ENCODE results near the gene PRSS33.

Gene PRSS33

DNA sequence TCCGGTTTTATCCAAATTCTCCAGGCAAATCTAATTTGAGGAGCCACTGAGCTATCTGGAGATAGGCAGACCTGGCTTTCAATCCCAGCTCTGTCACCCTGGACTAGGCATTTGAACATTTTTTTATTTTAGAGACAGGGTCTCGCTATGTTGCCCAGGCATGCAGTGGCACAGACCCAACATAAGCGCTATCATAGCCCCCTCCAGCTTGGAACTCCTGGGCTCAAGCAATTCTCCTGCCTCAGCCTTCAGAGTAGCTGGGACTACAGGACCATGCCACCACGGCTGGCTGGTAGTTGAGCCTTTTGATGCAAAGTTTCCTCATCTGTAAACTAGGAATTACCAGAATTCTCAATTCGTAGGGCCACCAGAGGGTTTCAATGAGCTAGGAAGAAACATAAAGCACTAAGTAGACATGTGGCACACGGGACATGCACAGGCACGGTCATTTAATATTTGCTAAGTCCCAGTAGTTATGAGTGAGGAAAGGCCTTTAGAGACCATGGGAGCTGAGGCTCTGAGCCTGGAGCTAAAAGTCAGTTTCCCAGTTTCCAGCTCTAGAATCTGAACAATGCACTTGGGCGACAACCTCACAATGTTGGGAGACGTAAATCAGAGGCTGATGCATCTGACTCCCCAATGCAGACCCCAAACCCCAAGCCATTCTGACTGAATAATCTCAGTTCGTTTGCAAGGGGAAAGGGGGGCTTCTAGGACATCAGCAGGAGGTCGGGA, 11.4 kb downstream of the PRSS33 start:
- DNase-seq, result no peak

DNA sequence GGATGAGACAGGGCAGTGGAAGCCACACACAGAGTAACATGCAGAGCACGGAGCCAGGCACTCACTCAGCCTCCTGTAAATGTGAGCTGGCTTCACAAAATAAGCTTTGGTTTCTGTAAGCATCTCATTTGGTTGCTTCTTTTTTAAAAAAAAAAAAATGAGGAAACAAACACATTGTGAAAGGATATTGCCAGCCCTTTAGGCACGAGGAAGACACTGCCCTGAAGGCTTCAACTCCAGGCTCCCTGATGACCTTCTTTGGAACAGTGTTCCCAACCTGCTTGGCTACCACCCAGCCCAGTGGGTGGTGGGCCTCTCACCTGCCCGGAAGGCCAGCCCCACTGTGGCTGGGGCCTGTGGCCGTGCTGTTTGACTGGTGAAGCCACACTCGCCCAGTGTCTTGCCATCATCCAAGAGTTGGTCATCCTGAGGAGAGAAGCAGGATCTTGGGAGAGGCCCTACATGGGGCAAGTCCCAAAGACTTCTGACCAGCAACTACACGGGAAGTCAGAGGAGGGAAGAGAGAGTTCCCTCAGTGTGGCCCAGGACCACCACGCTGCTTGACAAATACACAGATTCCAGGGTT, 12.1 kb downstream of the PRSS33 start:
- no peak for DNase-seq

GRCh38 chr16:2774161-2774891, 13.0 kb downstream of the PRSS33 start:
- DNase-seq, result no peak

- DNase-seq, result no peak
These were observed 14.0 kb downstream of the PRSS33 start for GRCh38 chr16:2773188-2773968.

GRCh38 chr16:2771496-2772402, 15.6 kb downstream of the PRSS33 start:
- no peak for DNase-seq

- DNase-seq, result no peak
These were observed 17.1 kb downstream of the PRSS33 start for GRCh38 chr16:2770057-2770951.

- no peak for DNase-seq
These were observed 17.7 kb downstream of the PRSS33 start for GRCh38 chr16:2769675-2770056.

GRCh38 chr16:2769100-2769529, 18.2 kb downstream of the PRSS33 start:
- DNase-seq, result no peak

DNA sequence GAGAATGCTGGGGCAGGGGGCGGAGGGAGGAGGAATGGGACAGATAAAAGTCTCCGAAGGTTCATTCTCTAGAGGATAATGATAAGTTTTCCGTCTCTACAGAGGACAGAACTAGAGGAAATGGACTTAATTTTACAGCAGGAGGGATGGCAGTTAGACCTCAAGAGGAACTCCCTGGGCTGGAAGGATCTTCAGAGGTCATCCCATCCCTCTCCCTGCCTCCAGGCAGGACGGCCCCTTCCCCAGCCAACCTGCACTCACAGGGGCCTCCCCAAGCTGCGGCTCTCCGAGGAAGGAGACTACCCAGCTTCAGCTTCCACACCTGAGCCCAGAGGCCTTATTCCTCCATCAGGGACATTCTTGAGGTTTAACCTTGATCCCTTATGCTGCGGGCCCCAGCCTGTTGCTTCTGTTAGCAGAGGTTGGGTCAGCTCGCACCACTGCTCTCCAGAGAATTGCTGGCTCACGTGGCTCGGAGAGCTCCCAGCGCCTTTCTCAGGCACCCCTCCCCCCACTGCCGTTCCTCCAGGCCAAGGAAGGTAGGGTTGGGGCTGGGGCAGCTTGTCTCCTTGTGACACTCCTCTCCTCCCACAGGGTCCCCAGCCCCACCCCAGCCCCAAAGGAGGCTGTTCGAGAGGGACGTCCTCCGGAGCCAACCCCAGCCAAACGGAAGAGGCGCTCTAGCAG, 18.8 kb downstream of the PRSS33 start:
- DNase-seq, result no peak

- no peak for DNase-seq
These were observed 19.5 kb downstream of the PRSS33 start for GRCh38 chr16:2767891-2768290.

DNA sequence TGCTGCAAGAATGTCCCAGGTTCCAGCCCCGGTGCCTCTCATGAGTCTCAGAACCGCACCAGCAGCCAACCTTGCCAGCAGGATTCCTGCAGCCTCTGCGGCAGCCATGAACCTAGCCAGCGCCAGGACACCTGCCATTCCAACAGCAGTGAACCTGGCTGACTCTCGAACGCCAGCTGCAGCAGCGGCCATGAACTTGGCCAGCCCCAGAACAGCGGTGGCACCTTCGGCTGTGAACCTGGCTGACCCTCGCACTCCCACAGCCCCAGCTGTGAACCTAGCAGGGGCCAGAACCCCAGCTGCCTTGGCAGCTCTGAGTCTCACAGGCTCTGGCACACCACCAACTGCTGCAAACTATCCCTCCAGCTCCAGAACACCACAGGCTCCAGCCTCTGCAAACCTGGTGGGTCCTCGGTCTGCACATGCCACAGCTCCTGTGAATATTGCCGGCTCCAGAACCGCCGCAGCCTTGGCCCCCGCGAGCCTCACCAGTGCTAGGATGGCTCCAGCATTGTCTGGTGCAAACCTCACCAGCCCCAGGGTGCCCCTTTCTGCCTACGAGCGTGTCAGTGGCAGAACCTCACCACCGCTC, 20.1 kb downstream of the PRSS33 start:
- no peak for DNase-seq

GRCh38 chr16:2766430-2767139, 20.8 kb downstream of the PRSS33 start:
- no peak for DNase-seq

- no peak for DNase-seq
These were observed 21.6 kb downstream of the PRSS33 start for GRCh38 chr16:2765462-2766404.

GRCh38 chr16:2764718-2765117, 22.6 kb downstream of the PRSS33 start:
- no peak for DNase-seq

DNA sequence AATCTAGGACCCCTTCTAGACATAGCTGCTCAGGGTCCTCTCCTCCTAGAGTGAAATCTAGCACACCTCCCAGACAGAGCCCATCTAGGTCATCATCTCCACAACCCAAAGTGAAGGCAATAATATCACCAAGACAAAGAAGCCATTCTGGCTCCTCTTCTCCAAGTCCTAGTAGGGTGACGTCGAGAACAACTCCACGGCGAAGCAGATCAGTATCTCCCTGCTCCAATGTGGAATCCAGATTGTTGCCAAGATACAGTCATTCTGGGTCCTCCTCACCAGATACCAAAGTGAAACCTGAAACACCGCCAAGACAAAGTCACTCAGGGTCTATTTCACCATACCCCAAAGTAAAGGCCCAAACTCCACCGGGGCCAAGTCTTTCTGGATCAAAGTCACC, 24.2 kb downstream of the PRSS33 start:
- DNase-seq, result no peak

DNA sequence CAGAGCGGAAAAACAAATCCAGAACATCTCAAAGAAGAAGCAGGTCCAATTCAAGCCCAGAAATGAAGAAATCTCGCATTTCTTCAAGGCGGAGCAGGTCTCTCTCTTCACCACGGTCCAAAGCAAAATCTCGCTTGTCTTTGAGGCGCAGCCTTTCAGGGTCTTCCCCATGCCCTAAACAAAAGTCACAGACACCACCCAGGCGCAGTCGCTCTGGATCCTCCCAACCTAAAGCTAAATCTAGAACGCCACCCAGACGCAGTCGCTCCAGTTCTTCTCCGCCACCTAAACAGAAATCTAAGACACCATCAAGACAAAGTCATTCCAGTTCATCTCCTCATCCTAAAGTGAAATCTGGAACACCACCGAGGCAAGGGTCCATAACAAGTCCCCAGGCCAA, 24.6 kb downstream of the PRSS33 start:
- DNase-seq, result no peak

DNA sequence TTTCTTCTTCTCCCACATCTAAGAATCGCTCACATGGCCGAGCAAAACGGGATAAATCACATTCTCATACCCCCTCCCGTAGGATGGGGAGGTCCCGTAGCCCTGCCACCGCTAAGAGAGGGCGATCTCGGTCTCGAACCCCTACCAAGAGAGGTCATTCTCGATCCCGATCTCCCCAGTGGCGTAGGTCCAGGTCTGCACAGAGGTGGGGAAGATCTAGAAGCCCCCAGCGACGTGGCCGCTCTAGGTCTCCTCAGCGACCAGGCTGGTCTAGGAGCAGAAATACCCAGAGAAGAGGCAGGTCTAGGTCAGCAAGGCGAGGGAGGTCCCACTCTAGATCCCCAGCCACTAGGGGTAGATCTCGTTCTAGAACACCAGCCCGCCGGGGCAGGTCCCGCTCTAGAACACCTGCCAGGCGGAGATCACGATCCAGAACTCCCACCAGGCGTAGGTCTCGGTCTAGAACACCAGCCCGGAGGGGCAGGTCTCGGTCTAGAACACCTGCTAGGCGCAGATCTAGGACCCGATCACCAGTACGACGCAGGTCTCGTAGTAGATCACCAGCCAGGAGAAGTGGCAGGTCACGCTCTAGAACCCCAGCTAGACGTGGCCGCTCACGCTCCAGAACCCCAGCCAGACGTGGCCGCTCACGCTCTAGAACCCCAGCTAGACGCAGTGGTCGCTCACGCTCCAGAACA, 25.3 kb downstream of the PRSS33 start:
- no peak for DNase-seq

GRCh38 chr16:2761472-2761871, 25.9 kb downstream of the PRSS33 start:
- no peak for DNase-seq

Measured in cortex of kidney (tissue), 1 donor.